Spleen (tissue), 11 donors: ENCODE results near the gene DBET. TPM values are rescaled to one million over a fixed set of nuclear protein-coding genes. Genes with fewer than 3 reads are reported as not detected.
A peak's percentile ranks its signal among the peaks of the same experiment; 100 is the strongest.
"Not testable (repeated sequence)": the region's sequence is repeated elsewhere in the genome, so short reads cannot be mapped to it uniquely, and the experiment has no call there.

Experiments
- DNase-seq: peaks from one replicate; pipeline ENCODE4 v3.0.0-alpha.2; 2020
- H3K27ac ChIP-seq, 8 donors: fragments of 200-600 bp; sonication (generic) in 7 of 8; 1 replicate in 4 of 8; 2 replicates in 4 of 8; pipeline versions ENCODE4 v1.5.0 to v1.8.0; 2016 to 2021; ENCODE audit warnings: inconsistent platforms in 4 of 8, mild to moderate bottlenecking in 4 of 8, moderate library complexity in 1 of 8
- H3K27me3 ChIP-seq, 7 donors: fragments of 200-600 bp; sonication (generic) in 6 of 7; replicated peaks in 1 of 7; 1 replicate in 4 of 7; 2 replicates in 3 of 7; pipeline versions ENCODE4 v1.5.0 to v1.8.0; 2016 to 2021; ENCODE audit warnings: inconsistent platforms in 3 of 7, mild to moderate bottlenecking in 1 of 7
- H3K36me3 ChIP-seq, 6 donors: fragments of 200-600 bp; sonication (generic) in 5 of 6; 1 replicate in 4 of 6; 2 replicates in 2 of 6; pipeline versions ENCODE4 v1.5.0 to v1.8.0; 2016 to 2021; ENCODE audit warnings: inconsistent platforms in 2 of 6
- H3K4me1 ChIP-seq, 6 donors: fragments of 200-600 bp; sonication (generic) in 5 of 6; 1 replicate in 3 of 6; 2 replicates in 3 of 6; pipeline versions ENCODE4 v1.5.0 to v1.8.0; 2016 to 2021; ENCODE audit warnings: inconsistent platforms in 3 of 6
- H3K4me3 ChIP-seq, 8 donors: fragments of 200-600 bp; sonication (generic) in 7 of 8; 1 replicate in 4 of 8; 2 replicates in 4 of 8; pipeline versions ENCODE4 v1.5.0 to v1.8.0; 2016 to 2021; ENCODE audit warnings: inconsistent platforms in 4 of 8, mild to moderate bottlenecking in 4 of 8, moderate library complexity in 2 of 8
- H3K9me3 ChIP-seq, 8 donors: fragments of 200-600 bp; sonication (generic) in 7 of 8; 1 replicate in 4 of 8; 2 replicates in 4 of 8; pipeline versions ENCODE4 v1.5.0 to v1.8.0; 2016 to 2021; ENCODE audit warnings: inconsistent platforms in 4 of 8
- CTCF ChIP-seq, 11 experiments: fragments of 200-600 bp in 7 of 11; fragments of 450-650 bp in 4 of 11; sonication (generic) in 4 of 11; IDR thresholded peaks in 8 of 11; conservative IDR thresholded peaks in 3 of 11; 1 replicate in 7 of 11; 2 replicates in 4 of 11; pipeline versions ENCODE4 v1.4.0 to v1.8.0; 2016 to 2021; ENCODE audit warnings: antibody characterized with exemption in 11 of 11, inconsistent platforms in 4 of 11, mild to moderate bottlenecking in 1 of 11
- POLR2A ChIP-seq, 3 donors: fragments of 450-650 bp; IDR thresholded peaks; one replicate each; pipeline ENCODE4 v1.5.1; 2017; ENCODE audit warnings: antibody characterized with exemption in 3 of 3, mild to moderate bottlenecking in 1 of 3
- POLR2AphosphoS5 ChIP-seq, 3 donors: sonication (generic); formaldehyde crosslinking; IDR thresholded peaks; one replicate each; pipeline ENCODE4 v1.5.1; 2017; ENCODE audit warnings: antibody characterized with exemption in 3 of 3
- WGBS, 5 donors: extraction: QIAGEN DNeasy Blood & Tissue Kit in 3 of 5; methylation state at CpG; one replicate each; pipeline versions ENCODE4 v1.1.5 to v1.1.7; 2013 to 2018; 5-methylcytosine and 5-hydroxymethylcytosine counted together
- intact Hi-C: fragments of 100-400 bp; cut with DNase I; formaldehyde crosslinking; loops from one replicate; pipeline ENCODE4 v1.15.0; 2023; ENCODE audit warnings: low total_unique reads
- polyA plus RNA-seq, 3 donors: library from polyadenylated mRNA; stranded (reverse); fragments of 200-250 nt; gene quantifications; one replicate each; pipeline ENCODE4 v1.2.1, GENCODE V29; 2013
- total RNA-seq, 7 donors: library from RNA; depleted of rRNA in 3 of 7; stranded (reverse); fragments of >200 nt in 3 of 7; fragmentation: NEBNext Ultra II Directional in 4 of 7; extraction: Animal tissue kit (Norgen Biotek cat#: 25700) in 4 of 7; gene quantifications; one replicate each; pipeline versions ENCODE4 v1.1.0 to v1.2.1, GENCODE V29; 2016 to 2021
- donor health status: healthy with polysubstance abuse.
- donor health status: DM: no; HTN: no; CAD: no; lungs with moderate emphysema.
- donor health status: DM: no; HTN: no; CAD: no.
- donor health status: Bipolar disorder and iron deficiency.
- donor health status: healthy.
- donor health status: DM: no; HTN: no; CAD: no.
- donor health status: DM: yes; HTN: yes; CAD: no.

DBET gene
- total and polyA plus RNA-seq, 10 donors: not detected

- 5 to 14% (median 6%) methylated on average over 59 to 62 of the region's 62 CpGs for WGBS, 5 donors
- Histone ChIP-seq H3K4me1 (peaks cover 7 to 64% (median 31%) of the 10 kb centered on the region in 6 donors), H3K27me3 (peaks cover 6 to 98% (median 74%) of the 10 kb centered on the region in 7 donors), H3K27ac (no peak overlapping the region), H3K4me3 (peak overlapping the region in 1 of 8 donors; percentile 6), H3K36me3 (no peaks in the 10 kb centered on the region), H3K9me3 (no peaks in the 10 kb centered on the region)
- intact Hi-C loops: no loop called here
- no peak for TF ChIP-seq POLR2AphosphoS5 (IDR thresholded peaks at IDR 0.05)
- no peak for TF ChIP-seq POLR2A (IDR thresholded peaks at IDR 0.05)
- TF ChIP-seq CTCF (IDR thresholded peaks at IDR 0.05 in 8 of 11, conservative IDR thresholded peaks at IDR 0.05 in 3 of 11): no peak
- peak; percentile 47 for DNase-seq
Observed at GRCh38 chr4:190017357-190018200, 46.7 kb upstream of the DBET start.

GRCh38 chr4:190018201-190018920, 45.9 kb upstream of the DBET start:
- H3K27ac ChIP-seq: no peak overlapping the region
- H3K9me3 ChIP-seq: no peaks in the 10 kb centered on the region
- DNase-seq: peak; percentile 55
- no peaks in the 10 kb centered on the region for H3K36me3 ChIP-seq
- intact Hi-C loops: no loop called here
- TF ChIP-seq POLR2AphosphoS5 (IDR thresholded peaks at IDR 0.05) (no peak), CTCF (IDR thresholded peaks at IDR 0.05 in 8 of 11, conservative IDR thresholded peaks at IDR 0.05 in 3 of 11) (no peak), POLR2A (IDR thresholded peaks at IDR 0.05) (no peak)
- peaks cover 7 to 66% (median 32%) of the 10 kb centered on the region in 6 donors for H3K4me1 ChIP-seq
- 9 to 17% (median 12%) methylated on average over 23 to 38 of the region's 38 CpGs for WGBS, 5 donors
- no peak overlapping the region for H3K4me3 ChIP-seq
- peaks cover 6 to 95% (median 76%) of the 10 kb centered on the region in 7 donors for H3K27me3 ChIP-seq

DNA sequence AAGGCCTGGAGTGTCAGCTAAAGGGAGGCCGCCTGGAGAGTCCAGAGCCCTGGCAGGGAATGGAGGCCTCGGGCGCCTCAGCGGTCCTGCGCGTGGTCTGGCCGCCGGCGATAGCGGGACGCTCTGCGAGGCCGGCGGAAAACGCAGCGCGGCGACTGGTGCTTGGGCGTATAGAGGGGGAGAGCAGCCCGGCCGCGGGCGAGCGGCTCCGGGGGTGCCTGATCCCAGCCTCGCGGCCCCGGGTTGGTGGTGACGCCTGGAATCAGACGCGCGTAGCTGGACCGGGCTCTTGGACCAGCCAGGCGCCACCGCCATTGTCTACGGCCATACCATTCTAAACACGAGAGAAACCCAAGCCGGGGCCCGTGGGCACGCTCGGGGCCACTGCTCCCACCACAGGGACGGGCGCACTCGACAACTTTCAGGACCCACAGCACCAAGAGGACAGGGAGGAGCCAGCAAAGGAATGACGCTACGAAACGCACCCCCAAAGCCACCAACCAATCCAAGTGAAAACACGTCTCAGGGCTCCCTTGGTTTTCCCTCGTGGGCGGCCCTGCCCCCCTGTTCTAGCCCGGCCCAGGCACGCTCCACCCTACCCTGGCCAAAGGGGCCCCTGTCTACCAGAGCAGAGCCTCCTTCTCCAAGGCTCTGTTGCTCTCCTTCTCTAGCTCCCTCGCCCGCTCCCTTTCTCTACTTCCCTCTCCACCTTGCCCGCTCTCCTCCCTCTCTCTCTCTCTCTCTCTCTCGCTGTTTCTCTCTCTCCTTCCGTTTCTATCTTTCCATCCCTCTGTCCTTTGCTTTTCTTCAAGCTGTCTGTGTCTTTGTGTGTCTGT, 45.1 kb upstream of the DBET start:
- 6 to 12% (median 10%) methylated on average over 33 to 57 of the region's 57 CpGs for WGBS, 5 donors
- H3K36me3 ChIP-seq: no peaks in the 10 kb centered on the region
- no peak for TF ChIP-seq CTCF (IDR thresholded peaks at IDR 0.05 in 8 of 11, conservative IDR thresholded peaks at IDR 0.05 in 3 of 11)
- no peak for TF ChIP-seq POLR2A (IDR thresholded peaks at IDR 0.05)
- TF ChIP-seq POLR2AphosphoS5 (IDR thresholded peaks at IDR 0.05): no peak
- H3K27ac ChIP-seq: no peak overlapping the region
- DNase-seq: peak; percentile 67
- intact Hi-C loops: no loop called here
- H3K27me3 ChIP-seq: peaks cover 6 to 91% (median 73%) of the 10 kb centered on the region in 7 donors
- H3K4me1 ChIP-seq: peaks cover 7 to 66% (median 32%) of the 10 kb centered on the region in 6 donors
- no peaks in the 10 kb centered on the region for H3K9me3 ChIP-seq
- no peak overlapping the region for H3K4me3 ChIP-seq

GRCh38 chr4:190019859-190020463, 44.3 kb upstream of the DBET start:
- Histone ChIP-seq H3K4me1 (peaks cover 7 to 59% (median 26%) of the 10 kb centered on the region in 6 donors), H3K27me3 (peaks cover 6 to 84% (median 66%) of the 10 kb centered on the region in 7 donors), H3K4me3 (peak overlapping the region in 1 of 8 donors; percentile 4)
- H3K27ac ChIP-seq, H3K36me3 ChIP-seq, H3K9me3 ChIP-seq, intact Hi-C loops: not testable (repeated sequence)
- peak; percentile 37 for DNase-seq
- WGBS, 5 donors: 20 to 29% (median 24%) methylated on average over 24 to 29 of the region's 29 CpGs
